GM18951 (cell line): Measurements from ENCODE around the gene PROK1.

Source experiments
- POLR2A ChIP-seq: IDR thresholded peaks from 4 replicates; pipeline ENCODE4 v1.6.1; 2011; ENCODE audit warnings: mild to moderate bottlenecking; ENCODE audit not compliant: insufficient read length, insufficient read depth; ENCODE audit errors: extremely low read depth
- in situ Hi-C: fragments of 300-500 bp; cut with MboI; formaldehyde crosslinking; loops from one replicate; pipeline ENCODE4 v1.12.0; 2022; ENCODE audit warnings: low sequenced_read_pairs, mixed read lengths, inconsistent platforms; ENCODE audit not compliant: unreplicated experiment

Gene PROK1

GRCh38 chr1:110462964-110463363 is 12.0 kb downstream of the PROK1 start:
- in situ Hi-C loops = loop anchor here (5.0 kb wide), 1 partner anchor 261 kb away; no protein-coding TSS in a partner anchor
- no peak for TF ChIP-seq POLR2A

- in situ Hi-C loops = loop anchor here (5.0 kb wide), 1 partner anchor 261 kb away; no protein-coding TSS in a partner anchor
- TF ChIP-seq POLR2A = no peak
Measured at GRCh38 chr1:110463725-110464124, 12.8 kb downstream of the PROK1 start.

DNA sequence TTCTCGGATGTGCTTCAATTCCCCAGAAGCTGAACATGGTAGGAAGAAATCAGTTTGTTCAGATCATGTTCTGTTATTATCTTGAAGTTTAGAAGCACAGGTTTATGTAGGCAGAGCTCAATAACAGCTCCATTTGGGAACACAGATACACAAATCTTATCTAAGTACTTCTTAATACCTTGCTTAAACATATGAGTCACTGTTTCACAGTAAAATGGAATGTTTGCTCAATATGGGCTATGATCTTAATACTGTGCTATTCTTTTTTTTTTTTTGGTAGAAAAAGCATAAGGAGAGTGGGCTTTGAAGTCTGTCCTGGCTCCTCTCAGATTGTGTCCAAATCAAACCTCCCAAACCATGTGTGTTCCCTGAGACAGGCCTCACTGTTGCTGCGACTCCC is 13.4 kb downstream of the PROK1 start:
- no peak for TF ChIP-seq POLR2A
- in situ Hi-C loops = loop anchor here (5.0 kb wide), 1 partner anchor 262 kb away; no protein-coding TSS in a partner anchor

DNA sequence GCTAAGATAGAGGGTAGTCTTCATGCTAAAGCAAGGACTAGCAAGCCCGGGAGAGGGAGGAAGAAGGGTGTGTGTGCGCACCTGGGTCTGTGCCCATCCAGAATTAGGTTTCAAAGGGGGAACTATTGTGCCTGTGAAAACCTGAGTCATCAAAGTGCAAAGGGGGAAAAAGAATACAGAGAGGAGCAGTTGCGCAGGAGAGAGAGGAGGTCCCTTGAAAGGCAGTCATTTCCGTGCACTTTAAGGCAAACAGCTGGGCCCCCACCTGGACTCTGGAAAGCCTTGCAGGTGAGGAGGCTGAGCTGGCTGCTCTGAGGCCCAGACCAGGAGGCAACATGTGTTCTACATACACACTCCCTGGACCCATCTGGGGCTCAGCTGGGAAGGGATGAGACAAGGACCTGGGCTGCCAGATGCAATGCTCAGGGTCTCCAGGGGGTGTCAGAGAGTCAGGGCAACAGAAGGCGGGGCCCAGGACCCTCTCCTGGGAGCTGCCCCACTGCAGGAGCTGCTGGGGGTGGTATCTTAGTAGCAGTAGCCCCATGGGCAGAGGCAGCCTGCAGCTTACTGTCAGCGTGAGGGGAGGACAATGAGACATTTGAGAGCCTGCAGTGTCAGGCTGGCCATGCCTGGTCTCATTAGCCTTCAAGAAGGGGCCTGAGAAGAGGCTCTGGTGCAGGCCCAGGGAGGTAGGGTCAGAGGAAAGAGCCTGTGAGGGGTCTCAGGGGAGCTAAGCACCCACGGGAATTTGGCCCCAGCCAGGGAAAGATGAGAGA is 14.3 kb downstream of the PROK1 start:
- no peak for TF ChIP-seq POLR2A
- in situ Hi-C loops = no loop called here

GRCh38 chr1:110465814-110466380 is 14.9 kb downstream of the PROK1 start:
- TF ChIP-seq POLR2A = no peak
- in situ Hi-C loops = no loop called here

- in situ Hi-C loops = no loop called here
- TF ChIP-seq POLR2A = no peak
Measured at GRCh38 chr1:110466646-110467280, 15.8 kb downstream of the PROK1 start.

GRCh38 chr1:110471131-110471530 is 20.2 kb downstream of the PROK1 start:
- no peak for TF ChIP-seq POLR2A
- in situ Hi-C loops = no loop called here

DNA sequence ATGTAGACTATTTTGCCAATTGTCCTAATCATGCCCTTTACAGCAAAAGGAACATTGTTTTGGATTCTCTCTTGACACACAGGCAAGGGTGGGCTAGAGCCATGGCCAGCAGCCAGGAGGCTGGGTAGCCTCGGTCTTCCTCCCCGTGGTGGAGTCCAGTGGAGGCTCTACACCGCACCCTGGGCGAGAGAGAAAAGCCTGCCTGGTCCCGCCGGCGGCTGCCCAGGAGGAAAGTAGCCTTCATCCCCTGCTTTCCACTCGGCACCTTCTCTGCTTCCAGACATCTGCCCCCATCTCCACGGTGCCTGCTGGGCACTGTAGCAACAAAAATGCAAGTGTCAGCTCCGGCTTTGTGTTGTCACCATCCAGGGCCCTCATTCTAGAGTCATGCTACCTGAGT is 21.6 kb downstream of the PROK1 start:
- in situ Hi-C loops = no loop called here
- no peak for TF ChIP-seq POLR2A

- in situ Hi-C loops = no loop called here
- no peak for TF ChIP-seq POLR2A
Measured at GRCh38 chr1:110474444-110474843, 23.5 kb downstream of the PROK1 start.

DNA sequence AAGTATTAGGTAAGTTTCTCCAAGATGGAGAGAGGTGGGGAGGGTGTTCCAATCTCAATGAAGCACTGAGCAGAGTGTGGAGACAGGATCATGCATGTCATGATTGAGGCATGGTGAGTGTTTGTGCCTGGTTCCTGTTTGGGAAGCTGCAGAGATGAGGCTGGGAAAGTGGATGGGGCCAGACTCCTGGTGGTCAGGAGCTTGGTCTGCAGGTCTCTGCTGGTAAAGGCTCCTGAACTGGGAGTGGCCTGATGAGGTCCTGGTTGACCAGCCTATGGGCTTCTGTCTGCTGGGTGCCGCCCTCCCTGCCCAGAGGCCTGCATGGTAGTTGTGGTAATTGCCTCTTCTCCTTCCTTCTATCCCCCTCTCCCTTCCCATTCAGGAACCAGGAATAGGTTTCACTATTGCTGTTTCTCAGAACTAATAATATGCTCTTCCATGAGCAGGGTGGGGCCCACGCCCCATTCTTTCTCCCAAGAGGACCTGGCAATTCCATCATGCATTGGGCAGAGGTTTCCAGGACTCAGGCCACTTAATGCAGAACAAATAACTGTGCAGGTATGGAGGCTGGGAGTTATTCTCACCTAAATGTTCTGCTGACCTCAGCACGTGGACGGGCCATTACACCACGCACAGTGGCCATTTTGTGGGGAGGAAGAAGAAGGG is 24.5 kb downstream of the PROK1 start:
- TF ChIP-seq POLR2A = no peak

DNA sequence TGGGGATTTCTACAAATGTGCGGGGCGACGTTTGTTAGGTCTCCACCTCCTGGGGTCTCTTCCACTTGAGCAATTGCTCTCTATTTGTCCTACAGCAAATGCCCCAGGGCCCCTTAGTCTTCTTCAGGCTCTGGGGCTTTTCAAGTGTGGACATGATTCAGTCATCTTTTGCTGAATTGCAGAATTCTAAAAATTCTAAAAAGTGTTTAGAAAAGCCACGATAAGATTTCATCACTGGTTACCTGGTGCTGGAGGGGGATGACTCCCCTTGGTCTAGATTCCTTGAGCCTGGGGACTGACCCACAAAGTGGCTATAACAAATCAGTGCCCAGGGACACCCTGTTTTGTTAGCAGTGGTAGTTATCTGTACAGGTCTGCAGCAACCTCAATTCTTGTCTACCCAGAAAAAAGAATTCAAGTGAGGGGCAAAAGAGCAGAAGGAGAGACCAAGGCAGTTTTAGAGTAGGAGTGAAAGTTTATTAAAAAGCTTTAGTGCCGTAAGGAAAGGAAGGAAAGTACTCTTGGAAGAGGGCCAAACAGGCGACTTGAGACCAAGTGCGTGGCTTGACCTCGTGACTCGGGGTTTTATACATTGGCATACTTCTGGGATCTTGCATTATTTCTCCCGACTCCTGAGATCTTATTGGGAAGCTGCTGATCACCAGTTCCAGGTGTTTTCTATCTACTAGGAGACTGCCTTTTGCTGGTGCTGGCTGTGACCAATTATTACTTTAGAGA is 25.2 kb downstream of the PROK1 start:
- in situ Hi-C loops = no loop called here
- no peak for TF ChIP-seq POLR2A

More for the DNA sequence above, 24.5 kb downstream of the PROK1 start:
- in situ Hi-C loops = no loop called here

GRCh38 chr1:110477041-110477440 is 26.1 kb downstream of the PROK1 start:
- in situ Hi-C loops = no loop called here

DNA sequence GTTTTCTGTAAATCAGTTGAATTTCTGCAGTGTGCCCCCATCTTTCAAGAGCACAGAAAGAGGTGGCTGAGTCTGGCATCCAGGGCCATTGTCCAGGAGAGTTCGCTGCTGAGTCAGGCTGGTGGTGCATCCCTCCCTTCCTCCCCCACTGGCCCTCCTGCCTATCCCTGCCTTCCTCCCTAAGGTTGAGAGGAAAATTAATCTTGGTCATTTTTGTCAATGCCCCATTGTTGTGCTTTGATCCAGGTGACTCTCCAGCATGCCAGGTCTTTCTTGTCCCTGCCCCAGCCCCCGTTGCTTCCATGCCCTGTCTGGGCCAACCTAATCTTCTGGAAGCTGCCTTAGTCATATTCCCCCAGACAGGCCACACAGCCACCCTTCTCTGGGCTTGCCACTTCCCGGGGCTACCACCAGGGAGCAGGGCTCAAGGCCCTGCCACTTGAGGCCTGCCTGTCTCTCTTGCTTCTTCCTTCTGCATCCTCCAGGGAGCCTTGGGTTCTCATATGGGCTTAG is 26.6 kb downstream of the PROK1 start:
- TF ChIP-seq POLR2A = no peak
- in situ Hi-C loops = no loop called here

More at GRCh38 chr1:110477041-110477440, 26.1 kb downstream of the PROK1 start:
- no peak for TF ChIP-seq POLR2A
